Fibroblast of skin of right biceps (primary cell): ENCODE measurements around the gene CPT1A.
A peak's percentile ranks its signal among the peaks of the same experiment; 100 is the strongest.

Experiments
- DNase-seq: peaks from one replicate; pipeline ENCODE4 v3.0.0-alpha.2; 2013

The CPT1A gene

DNA sequence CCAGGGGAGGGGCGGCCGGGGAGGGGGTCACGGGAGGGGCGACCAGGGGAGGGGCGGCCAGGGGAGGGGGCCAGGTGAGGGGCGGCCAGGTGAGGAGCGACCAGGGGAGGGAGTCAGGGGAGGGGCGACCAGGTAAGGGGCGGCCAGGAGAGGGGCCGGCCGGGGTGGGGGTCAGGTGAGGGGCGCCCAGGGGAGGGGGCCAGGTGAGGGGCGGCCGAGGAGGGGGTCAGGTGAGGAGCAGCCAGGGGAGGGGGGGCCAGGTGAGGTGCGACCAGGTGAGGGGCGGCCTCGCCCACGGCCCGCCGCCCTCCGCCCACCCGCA, 90.8 kb downstream of the CPT1A start:
- no peak for DNase-seq

GRCh38 chr11:68750195-68751003, 91.3 kb downstream of the CPT1A start:
- DNase-seq: no peak

GRCh38 chr11:68749229-68750123, 92.2 kb downstream of the CPT1A start:
- DNase-seq: no peak

- DNase-seq: no peak
Observed at GRCh38 chr11:68748061-68748460, 93.7 kb downstream of the CPT1A start.

DNA sequence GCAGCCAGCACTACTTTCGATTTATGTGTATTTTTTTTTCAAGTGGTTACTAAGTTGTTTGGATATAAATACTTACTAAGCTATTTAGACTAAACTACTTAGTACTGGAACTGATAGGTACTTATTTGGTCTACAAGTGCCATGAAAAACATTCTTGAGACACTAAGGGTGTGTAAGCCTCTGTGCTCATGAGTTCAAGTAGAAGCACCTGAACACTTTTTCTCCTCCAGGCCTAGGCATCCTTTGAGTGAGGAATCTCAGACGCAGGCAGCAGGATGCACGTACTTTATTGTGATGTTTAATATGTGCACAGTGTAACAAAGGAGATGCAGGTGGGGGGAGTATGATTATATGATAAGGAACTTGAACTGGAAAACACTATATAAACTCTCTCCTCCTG, 98.2 kb downstream of the CPT1A start:
- DNase-seq: no peak

DNA sequence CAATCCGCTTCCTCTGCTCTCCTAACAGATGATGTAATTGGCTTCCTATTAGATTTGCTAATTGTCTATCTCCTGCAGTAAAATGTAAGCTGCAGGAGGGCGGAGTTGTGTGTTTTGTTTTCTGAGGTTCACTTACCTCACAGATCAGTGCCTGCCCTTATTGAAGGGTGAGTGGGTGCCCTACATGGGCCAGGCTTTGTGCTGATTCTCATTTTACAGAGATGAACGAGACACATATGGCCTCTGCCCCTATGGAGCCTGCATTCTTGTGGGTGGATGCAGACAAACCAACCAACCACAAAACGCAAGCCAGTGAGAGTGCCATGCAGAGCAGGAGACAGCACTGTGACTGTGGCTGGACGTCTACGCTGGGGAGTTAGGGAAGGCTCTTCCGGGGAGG, 100.3 kb downstream of the CPT1A start:
- peak; percentile 52 for DNase-seq

DNA sequence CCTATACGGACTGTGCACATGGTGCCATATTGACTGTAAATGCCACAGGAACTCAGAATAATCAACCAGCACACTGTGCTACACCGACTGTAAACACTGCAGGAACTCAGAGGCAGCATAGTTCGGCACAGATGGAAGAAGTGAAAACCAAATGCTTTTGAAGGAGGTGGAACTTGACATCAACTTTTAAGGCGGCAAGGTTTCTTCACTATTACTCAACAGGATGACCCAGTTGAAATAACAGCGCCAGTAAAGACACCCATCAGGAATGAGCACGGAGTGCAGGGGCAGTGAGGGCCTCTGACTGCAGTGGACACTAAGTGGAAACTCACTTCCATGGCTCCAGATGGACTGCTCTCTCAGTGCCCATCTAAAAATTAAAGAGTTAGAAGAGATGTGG, 106.1 kb downstream of the CPT1A start:
- DNase-seq: no peak

- DNase-seq: no peak
Observed at GRCh38 chr11:68735125-68735524, 106.6 kb downstream of the CPT1A start.

- no peak for DNase-seq
Observed at GRCh38 chr11:68734111-68734510, 107.6 kb downstream of the CPT1A start.

DNA sequence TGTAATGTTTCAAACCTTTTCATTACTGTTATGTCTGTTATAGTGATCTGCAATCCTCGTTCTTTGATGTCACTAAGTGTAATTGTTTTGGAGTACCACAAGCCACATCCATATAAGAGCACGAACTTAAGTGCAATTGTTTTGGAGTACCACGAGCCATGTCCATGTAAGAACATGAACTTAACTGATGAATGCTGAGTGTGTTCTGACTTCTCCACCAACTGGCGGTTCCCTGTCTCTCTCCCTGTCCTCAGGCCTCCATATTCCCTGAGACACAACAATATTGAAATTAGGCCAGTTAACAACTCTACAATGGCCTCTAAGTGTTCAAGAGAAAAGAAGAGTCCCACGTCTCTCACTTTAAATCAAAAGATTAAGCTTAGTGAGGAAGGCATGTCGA, 113.9 kb downstream of the CPT1A start:
- no peak for DNase-seq

GRCh38 chr11:68724293-68724692, 117.4 kb downstream of the CPT1A start:
- DNase-seq: no peak

DNA sequence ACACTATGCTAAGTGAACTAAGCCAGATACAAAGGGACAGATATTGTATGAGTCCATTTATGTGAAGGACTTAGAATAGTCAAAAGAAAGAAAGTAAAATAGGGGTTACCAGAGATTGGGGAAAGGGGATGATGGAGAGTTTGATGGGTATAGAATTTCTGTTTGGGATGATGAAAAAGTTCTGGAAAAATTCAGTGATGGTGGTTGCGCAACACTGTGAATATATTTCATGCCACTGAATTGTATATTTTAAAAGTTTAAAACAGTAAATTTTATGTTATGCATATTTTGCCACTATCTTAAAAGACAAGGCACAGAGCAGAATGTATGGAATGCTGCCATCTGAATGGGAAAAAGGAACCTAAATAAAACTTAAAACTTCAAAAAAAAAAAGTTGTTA, 119.6 kb downstream of the CPT1A start:
- DNase-seq: no peak

DNA sequence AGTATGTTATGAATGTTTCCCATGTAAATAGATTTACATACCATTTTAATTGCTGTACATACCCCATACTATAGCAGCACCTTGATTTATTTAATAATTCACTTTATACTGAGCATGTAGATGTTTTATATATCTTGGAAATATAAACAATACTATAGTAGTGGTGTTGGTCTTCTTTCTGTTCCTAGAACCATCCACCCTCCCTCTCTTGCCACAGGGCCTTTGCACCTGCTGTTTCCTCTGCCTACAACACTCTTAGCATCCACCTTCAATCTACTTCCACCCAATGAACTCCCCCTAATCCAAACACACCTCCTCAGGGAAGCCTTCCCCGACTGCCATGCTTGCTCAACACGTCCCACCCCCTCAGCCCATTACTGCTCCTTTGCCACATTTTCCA, 120.6 kb downstream of the CPT1A start:
- no peak for DNase-seq

DNA sequence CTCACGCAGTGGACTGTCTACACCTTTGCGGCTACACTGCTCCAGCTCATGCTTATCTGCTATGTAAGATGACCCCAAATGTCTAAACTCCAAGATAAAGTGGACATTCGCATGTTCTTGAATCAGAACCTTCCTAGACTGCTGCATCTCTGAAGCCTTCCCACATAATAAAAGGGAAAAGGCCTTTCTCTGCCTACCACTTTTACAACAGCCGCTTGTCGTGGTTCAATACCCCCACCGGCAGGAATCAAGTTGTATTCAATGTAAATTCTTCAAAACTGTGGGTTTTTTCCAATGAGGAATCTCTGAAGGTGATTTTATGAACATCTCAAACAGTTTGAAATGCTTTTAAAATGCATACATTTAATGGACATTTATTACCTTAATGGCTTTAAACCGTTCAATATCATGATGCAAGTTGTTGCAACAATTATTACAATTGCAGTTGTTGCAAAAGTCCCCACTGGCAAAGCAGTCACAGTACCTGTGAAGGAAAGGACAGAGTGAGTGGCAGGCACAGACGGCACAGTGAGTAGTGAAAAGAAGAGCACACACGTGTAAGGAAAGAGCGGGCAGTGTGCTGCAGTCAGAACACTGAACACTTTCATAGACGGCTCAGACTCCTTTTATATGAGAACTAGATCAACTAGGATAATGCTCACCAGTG, 126.1 kb downstream of the CPT1A start:
- DNase-seq: no peak

- DNase-seq: no peak
Observed at GRCh38 chr11:68714060-68714856, 127.5 kb downstream of the CPT1A start.

DNA sequence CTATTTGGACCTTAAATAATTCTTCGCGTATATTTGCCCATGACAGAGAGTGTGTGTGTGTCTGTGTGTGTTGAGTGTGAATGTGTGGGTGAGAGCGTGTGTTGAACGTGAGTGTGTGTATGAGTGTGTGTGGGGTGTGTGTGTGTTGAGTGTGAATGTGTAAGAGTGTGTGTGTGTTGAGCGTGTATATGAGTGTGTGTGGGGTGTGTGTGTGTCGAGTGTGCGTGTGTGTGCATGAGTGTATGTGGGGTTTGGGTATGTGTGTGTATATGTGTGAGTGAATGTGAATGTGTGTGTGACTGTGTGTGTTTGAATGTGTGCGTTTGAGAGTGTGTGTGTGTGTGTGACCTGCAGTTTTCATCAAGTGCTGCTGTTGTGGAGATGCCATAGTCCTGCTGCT, 130.6 kb downstream of the CPT1A start:
- no peak for DNase-seq

GRCh38 chr11:68710409-68710808, 131.3 kb downstream of the CPT1A start:
- no peak for DNase-seq

GRCh38 chr11:68709062-68709461, 132.7 kb downstream of the CPT1A start:
- no peak for DNase-seq

GRCh38 chr11:68707527-68707926, 134.2 kb downstream of the CPT1A start:
- no peak for DNase-seq

DNA sequence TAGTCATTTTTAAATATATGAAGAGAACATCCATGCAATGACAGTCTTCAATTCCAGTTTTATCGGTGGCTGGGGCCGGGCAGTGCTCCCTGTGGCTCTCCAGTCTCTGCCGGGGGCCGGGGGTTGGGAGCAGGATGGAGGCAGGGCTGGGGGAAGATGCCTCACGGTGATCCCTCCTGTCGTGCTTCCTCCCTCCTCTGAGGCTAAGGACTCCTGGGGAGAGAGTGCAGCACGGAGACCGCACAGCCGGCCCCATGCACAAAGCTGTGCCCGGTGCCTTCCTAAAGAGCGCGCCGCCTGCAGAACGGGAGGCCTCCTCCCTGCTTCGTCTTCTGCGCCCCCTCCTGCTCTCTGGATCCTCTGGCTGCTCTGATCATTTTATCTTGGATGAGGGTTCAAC, 136.8 kb downstream of the CPT1A start:
- peak; percentile 2 for DNase-seq
